K562 treated with DMSO at 1 percent for 12 hours (cell line): ENCODE measurements around the gene GSK3A. TPM values are rescaled to one million over a fixed set of nuclear protein-coding genes. Genes with fewer than 3 reads are reported as not detected.

Experiments used
- total RNA-seq: library from RNA; unstranded; fragments of 300-600 nt; gene quantifications from 2 replicates; pipeline ENCODE4 v1.2.3, GENCODE V29; 2022; ENCODE audit not compliant: insufficient read depth

GSK3A gene
- 61.4 and 81.1 TPM in 2 replicates for total RNA-seq

GRCh38 chr19:42242512-42243409 is at the start of gene GSK3A:
TSS of gene GSK3A (minus strand) at chr19:42242602. CDS start at chr19:42242465, 137 bp downstream.

DNA sequence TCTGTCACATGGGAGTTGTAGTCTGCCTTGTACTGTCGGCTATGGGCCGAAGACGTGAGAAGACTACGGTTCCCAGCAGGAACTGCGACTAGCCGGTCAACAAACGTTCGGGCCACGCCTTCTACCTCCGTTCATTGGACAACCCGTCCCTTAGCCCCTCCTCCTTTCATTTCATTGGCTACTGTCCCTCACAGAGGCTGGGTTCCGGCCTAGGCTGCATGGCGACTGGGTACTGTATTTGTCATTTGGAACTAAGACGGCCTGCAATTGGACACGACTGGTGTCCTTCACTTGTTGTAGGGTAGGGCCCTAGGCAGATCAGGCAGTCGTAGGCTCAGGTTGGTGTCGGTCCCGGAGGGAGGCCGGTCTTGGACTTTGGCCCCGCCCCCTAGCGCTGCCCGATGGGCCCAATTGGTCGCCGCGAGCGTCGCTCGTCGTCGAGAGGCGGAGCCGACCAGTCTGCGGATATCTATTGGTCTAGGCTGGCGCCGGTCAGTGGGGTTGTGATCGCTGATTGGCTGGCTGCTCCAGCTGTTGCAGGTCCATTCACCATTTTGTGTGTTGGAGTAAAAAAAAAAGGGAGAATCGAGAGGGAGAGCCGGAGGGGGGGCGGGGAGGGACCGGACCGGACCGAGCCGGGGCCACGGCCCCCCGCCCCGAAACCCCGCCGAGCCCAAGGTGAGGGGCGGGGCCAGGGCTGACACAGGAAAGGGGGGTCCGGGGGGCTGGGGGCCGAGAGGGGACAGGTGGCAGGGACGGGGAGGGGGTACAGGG is 26.5 kb upstream of the GSK3A start, which contains the start of gene CIC:
CIC (plus strand) TSS at position 549 of the 774 bp plus-strand sequence. CDS start 2,532 bp downstream, outside the sequence.

DNA sequence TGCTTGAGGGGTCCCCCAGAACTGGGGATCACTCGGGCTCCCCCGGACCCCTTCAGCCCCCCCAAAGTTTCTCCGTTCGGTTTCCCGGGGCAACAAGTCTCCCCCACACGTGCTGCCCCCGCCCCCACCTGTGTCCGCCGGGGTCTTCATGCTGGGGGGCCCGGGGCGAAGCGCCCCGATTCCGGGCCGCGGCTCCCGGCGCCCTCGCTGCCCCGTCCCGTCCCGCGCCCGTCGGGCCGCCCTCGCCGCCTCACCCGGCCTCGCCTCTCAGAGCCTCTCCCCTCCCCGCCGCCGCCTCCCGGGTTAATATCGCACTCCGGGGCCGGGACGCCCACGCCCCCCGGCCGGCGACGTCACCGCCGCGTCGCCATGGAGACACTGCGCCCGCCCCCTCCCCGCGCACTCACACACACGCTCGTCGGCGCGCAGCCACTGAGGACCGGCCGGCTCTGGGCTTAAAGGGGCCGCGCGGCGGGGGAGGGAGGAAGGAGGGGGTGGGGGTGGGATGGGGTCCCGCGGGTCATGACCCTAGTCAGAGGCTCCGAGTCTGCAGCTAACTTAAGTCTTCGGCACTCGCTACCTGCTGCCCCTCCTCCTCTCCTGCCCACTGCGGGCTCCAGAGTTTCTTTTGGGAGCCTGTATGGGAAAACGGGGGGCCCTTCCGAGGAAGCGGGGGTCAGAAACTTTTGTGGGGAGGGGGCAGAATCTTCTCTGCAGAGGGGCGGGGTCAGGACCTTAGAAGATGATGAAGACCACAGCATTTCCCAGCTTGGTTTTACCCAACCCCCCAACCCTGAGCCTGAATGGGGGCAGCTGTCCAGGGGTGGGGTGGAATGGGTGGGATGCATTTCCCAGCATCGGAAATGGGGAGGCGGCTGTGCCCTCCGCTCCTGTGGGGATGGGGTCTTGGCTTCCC is 12.7 kb upstream of the GSK3A start, which contains the start of gene ERF:
ERF (minus strand) TSS at position 279 of the 916 bp plus-strand sequence; CDS start at position 150, 129 bp downstream.

DNA sequence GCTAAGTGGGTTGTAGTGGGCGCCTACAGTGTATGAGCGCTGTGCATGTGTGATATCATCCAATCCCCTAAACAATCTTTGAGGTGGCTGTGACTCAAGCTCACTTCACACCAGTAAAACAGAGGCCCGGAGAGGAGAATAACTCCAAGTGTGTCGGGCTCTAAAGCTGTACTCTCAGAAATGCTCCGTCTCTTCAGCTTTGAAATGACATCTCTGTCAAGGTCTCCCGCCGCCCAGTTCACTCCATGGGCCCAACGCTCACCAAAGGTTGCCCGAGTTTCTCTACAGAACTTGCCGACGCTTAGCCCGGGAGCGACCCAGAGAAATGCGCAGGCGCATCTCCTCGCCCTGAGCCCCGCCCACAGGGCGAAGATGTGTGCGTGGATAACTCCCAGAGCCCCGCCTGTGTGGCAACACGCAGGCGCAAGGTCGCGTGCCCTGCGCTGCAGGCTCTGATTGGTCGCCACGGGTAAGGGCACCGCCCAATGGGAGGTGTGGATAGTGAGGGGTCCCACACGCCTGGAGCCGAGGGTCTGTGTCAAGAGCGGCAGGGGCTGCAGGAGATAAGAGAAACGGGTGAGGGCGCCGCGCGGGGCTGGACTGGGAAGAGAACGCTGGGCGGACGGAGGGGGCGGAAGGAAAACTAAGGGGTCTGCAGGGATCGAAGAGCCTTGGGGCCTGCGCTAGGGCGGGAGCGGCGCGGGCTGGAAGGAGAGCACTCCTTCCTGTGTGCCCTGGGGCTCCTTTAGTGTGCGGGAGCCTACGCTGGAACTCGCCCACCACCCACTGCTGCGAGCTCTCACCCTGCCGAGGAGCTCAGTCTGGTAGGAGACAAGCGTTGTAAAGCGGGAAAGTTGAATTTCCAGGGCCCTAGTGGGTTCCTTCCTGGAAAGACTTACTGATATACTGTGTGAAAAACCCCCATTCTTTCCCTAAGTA is 22.3 kb downstream of the GSK3A start, which contains the start of gene ZNF526:
ZNF526 (plus strand) TSS at position 501 of the 939 bp plus-strand sequence. CDS start 4,092 bp downstream, outside the sequence.

GRCh38 chr19:42217520-42218437 is 24.6 kb downstream of the GSK3A start, which contains the start of gene DEDD2:
TSS of gene DEDD2 (minus strand) at chr19:42217677. CDS start at chr19:42217007, 670 bp downstream.

Other genes with a start within 250 kb of the GSK3A start
- 0.70 and 0.97 TPM in 2 replicates for gene ATP1A3, start 248.4 kb downstream of the GSK3A start, total RNA-seq
- gene GRIK5, start 172.4 kb downstream of the GSK3A start, total RNA-seq: 2.1 and 4.2 TPM in 2 replicates
- gene ZNF574, start 166.4 kb downstream of the GSK3A start, total RNA-seq: 16.1 and 22.8 TPM in 2 replicates
- 0.16 and 0.28 TPM in 2 replicates for gene POU2F2, start 110.2 kb downstream of the GSK3A start, total RNA-seq
- 43.1 and 48.3 TPM in 2 replicates for gene DEDD2, start 24.9 kb downstream of the GSK3A start, total RNA-seq
- gene ZNF526, start 22.3 kb downstream of the GSK3A start, total RNA-seq: 6.2 and 12.9 TPM in 2 replicates
- gene ERF, start 12.5 kb upstream of the GSK3A start, total RNA-seq: 31.2 and 44.7 TPM in 2 replicates
- 25.9 and 48.3 TPM in 2 replicates for gene CIC, start 26.6 kb upstream of the GSK3A start, total RNA-seq
- 1.7 TPM in 1 of 2 replicates, not detected in the other for gene PRR19, start 59.5 kb upstream of the GSK3A start, total RNA-seq
- 99.0 and 119 TPM in 2 replicates for gene PAFAH1B3, start 60.0 kb upstream of the GSK3A start, total RNA-seq
- 0.69 TPM in 1 of 2 replicates, not detected in the other for gene TMEM145, start 70.7 kb upstream of the GSK3A start, total RNA-seq
- 5.6 and 18.1 TPM in 2 replicates for gene MEGF8, start 83.0 kb upstream of the GSK3A start, total RNA-seq
- not detected in 2 replicates for gene CNFN, start 147.7 kb upstream of the GSK3A start, total RNA-seq
- gene LIPE, start 184.8 kb upstream of the GSK3A start, total RNA-seq: not detected in 2 replicates
- not detected in 2 replicates for gene CXCL17, start 200.3 kb upstream of the GSK3A start, total RNA-seq